ENCODE results near the gene RNF112.

DNA sequence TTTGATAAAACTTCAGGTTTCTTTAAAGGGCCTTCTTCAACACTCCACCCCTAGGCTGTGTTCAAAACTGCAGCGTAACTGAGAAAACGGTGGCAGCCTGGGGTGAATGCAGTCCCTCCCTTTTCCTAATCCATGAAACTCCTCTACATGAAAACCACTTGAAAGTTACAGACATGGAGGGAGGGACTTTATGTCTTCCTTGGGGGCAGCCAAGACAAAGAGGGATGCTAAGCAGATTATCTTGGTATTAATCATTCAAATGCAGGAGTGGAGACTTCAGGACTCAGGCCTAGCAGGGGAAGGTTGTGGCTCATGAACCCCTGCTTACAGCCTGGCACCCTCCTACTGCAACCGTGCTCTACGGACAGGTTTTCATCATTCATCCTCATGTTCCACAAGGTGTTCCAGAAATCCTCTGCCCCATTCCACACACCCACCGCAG lies 46.8 kb downstream of the RNF112 start:
- no peak for TF ChIP-seq CTCF (IDR thresholded peaks at IDR 0.05)
- no peak for TF ChIP-seq POLR2A (IDR thresholded peaks at IDR 0.05)
